Panc1 (cell line): Measurements from ENCODE around the gene ENDOG. TPM values are rescaled to one million over a fixed set of nuclear protein-coding genes. Genes with fewer than 3 reads are reported as not detected.

Experiments
- ATAC-seq: fragments of 200-7000 bp; cut with Tn5 transposase; 2 replicates; pipeline ENCODE4 v1.9.1; 2020; ENCODE audit warnings: mild to moderate bottlenecking, moderate library complexity
- BruUV-seq: library from RNA; stranded (reverse); fragments of 400-500 nt; replicated peaks from 2 replicates; lab custom pipeline; 2021; lab: Mats Ljungman, UMichigan
- CTCF ChIA-PET: fragments of 300-600 bp; sonication (Branson Sonifier 250); formaldehyde crosslinking; loops from one replicate; lab custom pipeline; 2022; ENCODE audit warnings: antibody characterized with exemption; lab: Charles Lee
- POLR2A ChIA-PET: fragments of 300-600 bp; sonication (Branson Sonifier 250); formaldehyde crosslinking; loops from one replicate; lab custom pipeline; 2022; ENCODE audit warnings: antibody characterized with exemption; lab: Charles Lee
- DNase-seq: peaks from one replicate; pipeline ENCODE4 v3.0.0-alpha.2; 2010; ENCODE audit warnings: low read depth, low spot score
- H3K27ac ChIP-seq: 2 replicates; pipeline ENCODE4 v1.5.1; 2011; ENCODE audit warnings: mild to moderate bottlenecking, low read length, inconsistent platforms
- H3K27me3 ChIP-seq: fragments of 200-500 bp; sonication (Bioruptor generic); 2 replicates; pipeline ENCODE4 v1.6.0; 2014; ENCODE audit warnings: low read length, inconsistent platforms; ENCODE audit not compliant: control insufficient read depth, insufficient read depth
- H3K36me3 ChIP-seq: fragments of 200-500 bp; sonication (Bioruptor generic); 2 replicates; pipeline ENCODE4 v1.5.1; 2014; ENCODE audit warnings: inconsistent platforms, mild to moderate bottlenecking, low read length, moderate library complexity; ENCODE audit not compliant: control insufficient read depth, insufficient read depth
- H3K4me1 ChIP-seq: 2 replicates; pipeline ENCODE4 v1.5.1; 2011; ENCODE audit warnings: inconsistent platforms, mild to moderate bottlenecking, low read length, moderate library complexity; ENCODE audit not compliant: control insufficient read depth, insufficient read depth
- H3K4me3 ChIP-seq, 2 experiments: 2 replicates each; pipeline ENCODE4 v1.5.1; 2011 to 2012; ENCODE audit warnings: low read depth in 2 of 2, low read length in 2 of 2, mild to moderate bottlenecking in 2 of 2, inconsistent platforms in 1 of 2, moderate library complexity in 1 of 2
- H3K9me3 ChIP-seq: fragments of 200-500 bp; sonication (Bioruptor generic); 2 replicates; pipeline ENCODE4 v1.5.1; 2014; ENCODE audit warnings: low read depth, mild to moderate bottlenecking, inconsistent platforms, low read length, moderate library complexity; ENCODE audit not compliant: control insufficient read depth, insufficient read depth
- POLR2AphosphoS5 ChIP-seq: IDR thresholded peaks from 2 replicates; pipeline ENCODE4 v1.6.1; 2012; ENCODE audit warnings: mild to moderate bottlenecking, low read depth, low read length, moderate library complexity
- SIN3A ChIP-seq: IDR thresholded peaks from 2 replicates; pipeline ENCODE4 v1.6.1; 2012; ENCODE audit warnings: low read depth, mild to moderate bottlenecking, low read length, moderate library complexity, borderline replicate concordance; ENCODE audit not compliant: insufficient read depth
- TCF7L2 ChIP-seq: IDR thresholded peaks from 2 replicates; pipeline ENCODE4 v1.6.1; 2011; ENCODE audit warnings: mild to moderate bottlenecking, low read depth, low read length, inconsistent platforms
- in situ Hi-C: cut with HindIII; loops from 2 replicates; pipeline ENCODE4 v1.10.0; 2016; ENCODE audit warnings: low sequenced_read_pairs, low pct_unique_long_range_greater_than_20kb
- intact Hi-C: fragments of 100-400 bp; cut with micrococcal nuclease; formaldehyde crosslinking; loops from one replicate; pipeline ENCODE4 v1.10.0; 2022; ENCODE audit not compliant: unreplicated experiment
- total RNA-seq: library from RNA; stranded (reverse); gene quantifications from one replicate; pipeline ENCODE4 v1.2.1, GENCODE V29; 2021; ENCODE audit not compliant: unreplicated experiment
- TF ChIP-seq, protein P1 (sequence below): fragments of 450-650 bp; IDR thresholded peaks from 2 replicates; pipeline ENCODE4 v1.5.1; 2017; ENCODE audit warnings: mild to moderate bottlenecking
- TF ChIP-seq, protein P2 (sequence below), 2 experiments: IDR thresholded peaks; 2 replicates each; pipeline ENCODE4 v1.6.1; 2011 to 2012; ENCODE audit warnings: low read depth in 2 of 2, control low read depth in 1 of 2, low read length in 1 of 2, mild to moderate bottlenecking in 1 of 2, moderate library complexity in 1 of 2; ENCODE audit not compliant: insufficient read depth in 1 of 2

The ENDOG gene
- total RNA-seq, 1 experiment from 2014 or later: 39.9 TPM

DNA sequence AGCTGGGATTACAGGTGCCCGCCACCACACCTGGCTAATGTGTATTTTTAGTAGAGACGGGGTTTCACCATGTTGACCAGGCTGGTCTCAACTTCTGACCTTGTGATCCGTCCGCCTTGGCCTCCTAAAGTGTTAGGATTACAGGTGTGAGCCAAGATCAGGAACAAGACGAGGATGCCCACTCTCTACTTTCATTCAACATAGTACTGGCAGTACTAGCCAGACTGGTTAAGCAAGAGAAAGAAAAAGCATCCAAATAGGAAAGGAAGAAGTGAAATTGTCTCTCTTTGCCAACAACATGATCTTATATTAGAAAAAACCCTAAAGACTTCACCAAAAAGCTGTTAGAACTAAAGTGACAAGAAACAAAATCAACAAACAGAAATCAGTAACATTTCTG lies 7.4 kb upstream of the ENDOG start:
- H3K27ac ChIP-seq: no peak overlapping the region
- no peak for DNase-seq
- H3K4me3 ChIP-seq: no peak overlapping the region
- BruUV-seq: no TSS peak
- no peaks in the 10 kb centered on the region for H3K27me3 ChIP-seq
- no peaks in the 10 kb centered on the region for H3K36me3 ChIP-seq
- ChIA-PET CTCF (no interaction called here), POLR2A (no interaction called here)
- intact Hi-C loops (loop anchor here (10.0 kb wide), 1 partner anchor 76 kb away; no protein-coding TSS in a partner anchor), in situ Hi-C loops (no loop called here)
- TF ChIP-seq, protein P1, sequence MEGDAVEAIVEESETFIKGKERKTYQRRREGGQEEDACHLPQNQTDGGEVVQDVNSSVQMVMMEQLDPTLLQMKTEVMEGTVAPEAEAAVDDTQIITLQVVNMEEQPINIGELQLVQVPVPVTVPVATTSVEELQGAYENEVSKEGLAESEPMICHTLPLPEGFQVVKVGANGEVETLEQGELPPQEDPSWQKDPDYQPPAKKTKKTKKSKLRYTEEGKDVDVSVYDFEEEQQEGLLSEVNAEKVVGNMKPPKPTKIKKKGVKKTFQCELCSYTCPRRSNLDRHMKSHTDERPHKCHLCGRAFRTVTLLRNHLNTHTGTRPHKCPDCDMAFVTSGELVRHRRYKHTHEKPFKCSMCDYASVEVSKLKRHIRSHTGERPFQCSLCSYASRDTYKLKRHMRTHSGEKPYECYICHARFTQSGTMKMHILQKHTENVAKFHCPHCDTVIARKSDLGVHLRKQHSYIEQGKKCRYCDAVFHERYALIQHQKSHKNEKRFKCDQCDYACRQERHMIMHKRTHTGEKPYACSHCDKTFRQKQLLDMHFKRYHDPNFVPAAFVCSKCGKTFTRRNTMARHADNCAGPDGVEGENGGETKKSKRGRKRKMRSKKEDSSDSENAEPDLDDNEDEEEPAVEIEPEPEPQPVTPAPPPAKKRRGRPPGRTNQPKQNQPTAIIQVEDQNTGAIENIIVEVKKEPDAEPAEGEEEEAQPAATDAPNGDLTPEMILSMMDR: no peak
- no peak for TF ChIP-seq TCF7L2
- no peak for TF ChIP-seq POLR2AphosphoS5
- no peak for TF ChIP-seq SIN3A
- TF ChIP-seq, protein P2, sequence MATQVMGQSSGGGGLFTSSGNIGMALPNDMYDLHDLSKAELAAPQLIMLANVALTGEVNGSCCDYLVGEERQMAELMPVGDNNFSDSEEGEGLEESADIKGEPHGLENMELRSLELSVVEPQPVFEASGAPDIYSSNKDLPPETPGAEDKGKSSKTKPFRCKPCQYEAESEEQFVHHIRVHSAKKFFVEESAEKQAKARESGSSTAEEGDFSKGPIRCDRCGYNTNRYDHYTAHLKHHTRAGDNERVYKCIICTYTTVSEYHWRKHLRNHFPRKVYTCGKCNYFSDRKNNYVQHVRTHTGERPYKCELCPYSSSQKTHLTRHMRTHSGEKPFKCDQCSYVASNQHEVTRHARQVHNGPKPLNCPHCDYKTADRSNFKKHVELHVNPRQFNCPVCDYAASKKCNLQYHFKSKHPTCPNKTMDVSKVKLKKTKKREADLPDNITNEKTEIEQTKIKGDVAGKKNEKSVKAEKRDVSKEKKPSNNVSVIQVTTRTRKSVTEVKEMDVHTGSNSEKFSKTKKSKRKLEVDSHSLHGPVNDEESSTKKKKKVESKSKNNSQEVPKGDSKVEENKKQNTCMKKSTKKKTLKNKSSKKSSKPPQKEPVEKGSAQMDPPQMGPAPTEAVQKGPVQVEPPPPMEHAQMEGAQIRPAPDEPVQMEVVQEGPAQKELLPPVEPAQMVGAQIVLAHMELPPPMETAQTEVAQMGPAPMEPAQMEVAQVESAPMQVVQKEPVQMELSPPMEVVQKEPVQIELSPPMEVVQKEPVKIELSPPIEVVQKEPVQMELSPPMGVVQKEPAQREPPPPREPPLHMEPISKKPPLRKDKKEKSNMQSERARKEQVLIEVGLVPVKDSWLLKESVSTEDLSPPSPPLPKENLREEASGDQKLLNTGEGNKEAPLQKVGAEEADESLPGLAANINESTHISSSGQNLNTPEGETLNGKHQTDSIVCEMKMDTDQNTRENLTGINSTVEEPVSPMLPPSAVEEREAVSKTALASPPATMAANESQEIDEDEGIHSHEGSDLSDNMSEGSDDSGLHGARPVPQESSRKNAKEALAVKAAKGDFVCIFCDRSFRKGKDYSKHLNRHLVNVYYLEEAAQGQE (IDR thresholded peaks at IDR 0.05; ENCODE audit: insufficient read depth in 1 of 2, low read depth in 2 of 2, low read length in 1 of 2): no peak
- no peaks in the 10 kb centered on the region for H3K9me3 ChIP-seq
- no peaks in the 10 kb centered on the region for H3K4me1 ChIP-seq
- no peak for ATAC-seq

DNA sequence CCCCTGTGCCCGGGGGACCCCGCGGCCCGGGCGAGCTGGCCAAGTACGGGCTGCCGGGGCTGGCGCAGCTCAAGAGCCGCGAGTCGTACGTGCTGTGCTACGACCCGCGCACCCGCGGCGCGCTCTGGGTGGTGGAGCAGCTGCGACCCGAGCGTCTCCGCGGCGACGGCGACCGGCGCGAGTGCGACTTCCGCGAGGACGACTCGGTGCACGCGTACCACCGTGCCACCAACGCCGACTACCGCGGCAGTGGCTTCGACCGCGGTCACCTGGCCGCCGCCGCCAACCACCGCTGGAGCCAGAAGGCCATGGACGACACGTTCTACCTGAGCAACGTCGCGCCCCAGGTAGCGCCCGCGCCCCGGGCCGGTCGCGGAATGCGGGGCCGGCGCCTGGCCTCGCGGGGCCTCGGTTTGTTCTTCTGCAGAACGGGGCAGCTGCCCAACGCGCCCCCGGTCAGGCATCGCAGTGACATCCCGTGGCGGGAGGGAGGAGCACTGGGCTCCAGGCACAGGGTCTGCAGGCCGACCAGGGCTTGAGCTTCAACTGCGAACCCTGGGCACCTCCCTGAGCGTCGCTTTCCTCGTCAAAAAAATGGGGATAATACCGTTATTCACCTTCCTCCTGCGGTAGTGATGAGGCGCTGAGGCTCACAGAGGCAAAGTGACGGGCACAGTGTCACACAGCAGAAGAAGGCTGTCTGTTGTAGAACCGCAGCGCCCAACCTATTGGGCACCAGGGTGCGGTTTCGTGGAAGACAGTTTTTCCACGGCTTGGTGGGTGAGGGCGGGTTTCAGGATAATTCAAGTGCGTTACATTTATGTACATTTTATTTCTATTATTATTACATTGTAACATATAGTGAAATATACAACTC lies 777 bp downstream of the ENDOG start:
- Histone ChIP-seq H3K9me3 (no peaks in the 10 kb centered on the region), H3K27me3 (no peaks in the 10 kb centered on the region), H3K4me3 (peak overlapping the region; percentile 48 to 53), H3K27ac (peak overlapping the region; percentile 39; the same call in 1 of the 2 replicates), H3K36me3 (no peaks in the 10 kb centered on the region; the same call in 1 of the 2 replicates), H3K4me1 (peaks cover 3% of the 10 kb centered on the region; the same call in 1 of the 2 replicates)
- intact Hi-C loops: loop anchor here (10.0 kb wide), 1 partner anchor 84 kb away; no protein-coding TSS in a partner anchor
- CTCF ChIA-PET: interaction anchor here (0.7 kb wide), 1 partner anchor 210 kb away, joined by 3 read pairs; no protein-coding TSS in a partner anchor
- POLR2A ChIA-PET: no interaction called here
- TF ChIP-seq SIN3A: no peak
- TF ChIP-seq, protein P1: no peak
- TF ChIP-seq, protein P2 (IDR thresholded peaks at IDR 0.05; ENCODE audit: insufficient read depth in 1 of 2, low read depth in 2 of 2, low read length in 1 of 2): no peak
- no peak for TF ChIP-seq TCF7L2
- TF ChIP-seq POLR2AphosphoS5: no peak
- no peak for DNase-seq
- in situ Hi-C loops: no loop called here
- BruUV-seq: no TSS peak
- peak; percentile 58 for ATAC-seq
